Karpas-422 (cell line): ENCODE data around the gene MTHFD1L. TPM values are rescaled to one million over a fixed set of nuclear protein-coding genes. Genes with fewer than 3 reads are reported as not detected.
A peak's percentile ranks its signal among the peaks of the same experiment; 100 is the strongest.

Experiments used
- DNase-seq: peaks from one replicate; pipeline ENCODE4 v3.0.0-alpha.2; 2015
- H2AFZ ChIP-seq: fragments of 200-600 bp; sonication (generic); 2 replicates; pipeline ENCODE4 v1.6.1; 2014; ENCODE audit warnings: antibody characterized with exemption, low read length, mixed read lengths
- H3K27ac ChIP-seq: fragments of 200-600 bp; sonication (generic); 2 replicates; pipeline ENCODE4 v1.5.1; 2014; ENCODE audit warnings: mild to moderate bottlenecking, low read length, moderate library complexity
- H3K27me3 ChIP-seq: fragments of 200-600 bp; sonication (generic); 2 replicates; pipeline ENCODE4 v1.6.1; 2014; ENCODE audit warnings: low read length, mixed read lengths
- H3K36me3 ChIP-seq: fragments of 200-600 bp; sonication (generic); 2 replicates; pipeline ENCODE4 v1.6.1; 2014; ENCODE audit warnings: low read length, mixed read lengths; ENCODE audit not compliant: insufficient read depth
- H3K4me1 ChIP-seq: fragments of 200-600 bp; sonication (generic); 2 replicates; pipeline ENCODE4 v1.6.1; 2014; ENCODE audit warnings: mild to moderate bottlenecking, low read length, mixed read lengths
- H3K4me2 ChIP-seq: fragments of 200-600 bp; sonication (generic); 2 replicates; pipeline ENCODE4 v1.6.1; 2014; ENCODE audit warnings: low read length, low read depth, mild to moderate bottlenecking; ENCODE audit not compliant: poor library complexity, severe bottlenecking
- H3K4me3 ChIP-seq: fragments of 200-600 bp; sonication (generic); 2 replicates; pipeline ENCODE4 v1.5.1; 2014; ENCODE audit warnings: mild to moderate bottlenecking, antibody characterized with exemption, low read length, mixed read lengths
- H3K79me2 ChIP-seq: fragments of 200-600 bp; sonication (generic); 2 replicates; pipeline ENCODE4 v1.6.1; 2014; ENCODE audit warnings: mild to moderate bottlenecking, low read length, mixed read lengths
- H3K9ac ChIP-seq: fragments of 200-600 bp; sonication (generic); 2 replicates; pipeline ENCODE4 v1.6.0; 2014; ENCODE audit warnings: low read length
- H3K9me2 ChIP-seq: fragments of 200-600 bp; sonication (generic), shearing (Covaris generic); replicated peaks from 2 replicates; pipeline ENCODE4 v1.6.0; 2014; ENCODE audit warnings: mild to moderate bottlenecking, low read length, moderate library complexity; ENCODE audit not compliant: insufficient read depth
- H3K9me3 ChIP-seq: fragments of 300-700, 200-600 bp; sonication (generic); 2 replicates; pipeline ENCODE4 v1.6.1; 2014; ENCODE audit warnings: low read length, mixed read lengths
- H4K20me1 ChIP-seq: fragments of 200-600 bp; sonication (generic); 2 replicates; pipeline ENCODE4 v1.6.1; 2014; ENCODE audit warnings: mild to moderate bottlenecking, antibody characterized with exemption, low read length, low read depth; ENCODE audit not compliant: insufficient read depth
- total RNA-seq: library from RNA; depleted of rRNA; stranded (reverse); fragments of >200 nt; shearing (Covaris generic); gene quantifications from 2 replicates; pipeline ENCODE4 v1.2.3, GENCODE V29; 2014; ENCODE audit warnings: low replicate concordance

The MTHFD1L gene
- total RNA-seq, 1 experiment from 2014 or later = 60.7 TPM

DNA sequence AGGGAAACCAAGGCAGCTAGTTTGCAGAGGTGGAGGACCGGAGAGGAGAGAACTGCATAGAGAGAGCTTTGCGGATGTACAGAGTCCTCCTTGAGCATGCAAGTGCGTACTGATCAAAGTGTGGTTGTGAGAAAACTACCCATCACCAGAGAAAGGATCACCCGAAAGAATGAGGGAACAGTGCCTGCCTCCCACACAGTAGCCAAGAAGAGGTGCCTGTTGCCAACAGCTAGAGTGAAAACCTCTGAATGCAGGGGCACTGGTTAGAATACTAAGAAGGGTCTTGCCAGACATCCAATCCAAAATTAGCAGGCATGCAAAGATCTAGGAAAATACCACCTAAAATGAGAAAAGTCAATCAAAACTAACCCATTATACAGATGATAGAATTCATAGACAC is 207.6 kb downstream of the MTHFD1L start:
- no peaks in the 10 kb centered on the region for H4K20me1 ChIP-seq
- no peak overlapping the region for H2AFZ ChIP-seq
- H3K9me2 ChIP-seq = no peaks in the 10 kb centered on the region
- H3K9ac ChIP-seq = no peak overlapping the region
- no peaks in the 10 kb centered on the region for H3K79me2 ChIP-seq
- H3K4me2 ChIP-seq = peak overlapping the region; percentile 49
- H3K36me3 ChIP-seq = peaks cover 17% of the 10 kb centered on the region; the same call in 1 of the 2 replicates
- no peaks in the 10 kb centered on the region for H3K9me3 ChIP-seq
- H3K4me3 ChIP-seq = peak overlapping the region; percentile 12
- peaks cover 24% of the 10 kb centered on the region for H3K4me1 ChIP-seq
- peak overlapping the region; percentile 80 for H3K27ac ChIP-seq
- H3K27me3 ChIP-seq = no peaks in the 10 kb centered on the region
- peak; percentile 47 for DNase-seq

GRCh38 chr6:151073701-151074100 is 208.2 kb downstream of the MTHFD1L start:
- Histone ChIP-seq H3K36me3 (peaks cover 17% of the 10 kb centered on the region; the same call in 1 of the 2 replicates), H3K27ac (peak overlapping the region; percentile 80), H3K4me1 (peaks cover 24% of the 10 kb centered on the region), H3K27me3 (no peaks in the 10 kb centered on the region), H3K9me3 (no peaks in the 10 kb centered on the region), H2AFZ (no peak overlapping the region), H3K9ac (no peak overlapping the region), H3K4me2 (peak overlapping the region; percentile 49), H3K9me2 (no peaks in the 10 kb centered on the region), H3K4me3 (peak overlapping the region; percentile 12; the same call in 1 of the 2 replicates), H4K20me1 (no peaks in the 10 kb centered on the region), H3K79me2 (no peaks in the 10 kb centered on the region)
- peak; percentile 71 for DNase-seq

DNA sequence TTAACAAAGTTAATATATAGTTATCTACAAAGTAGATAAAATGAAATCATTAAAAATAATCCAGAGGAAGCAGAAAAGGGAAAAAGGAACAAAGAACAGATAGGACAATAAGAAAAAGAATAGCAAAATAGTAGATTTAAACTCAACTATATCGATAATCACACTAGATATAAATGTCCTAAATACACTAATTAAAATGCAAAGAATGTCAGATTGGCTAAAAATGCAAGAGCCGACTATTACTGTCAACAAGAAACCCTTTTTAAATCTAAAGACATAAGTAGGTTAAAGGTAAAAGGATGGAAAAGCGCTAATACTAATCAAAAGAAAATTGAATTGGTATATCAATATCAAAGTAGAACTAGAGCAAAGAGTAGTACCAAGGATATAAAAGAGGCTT is 209.5 kb downstream of the MTHFD1L start:
- H3K4me2 ChIP-seq = no peak overlapping the region
- H3K79me2 ChIP-seq = no peaks in the 10 kb centered on the region
- peaks cover 24% of the 10 kb centered on the region for H3K4me1 ChIP-seq
- H2AFZ ChIP-seq = no peak overlapping the region
- no peak overlapping the region for H3K4me3 ChIP-seq
- no peaks in the 10 kb centered on the region for H3K9me2 ChIP-seq
- no peak overlapping the region for H3K27ac ChIP-seq
- H3K9ac ChIP-seq = no peak overlapping the region
- H3K27me3 ChIP-seq = no peaks in the 10 kb centered on the region
- no peaks in the 10 kb centered on the region for H4K20me1 ChIP-seq
- peaks cover 13% of the 10 kb centered on the region; the same call in 1 of the 2 replicates for H3K36me3 ChIP-seq
- H3K9me3 ChIP-seq = no peaks in the 10 kb centered on the region
- DNase-seq = no peak

DNA sequence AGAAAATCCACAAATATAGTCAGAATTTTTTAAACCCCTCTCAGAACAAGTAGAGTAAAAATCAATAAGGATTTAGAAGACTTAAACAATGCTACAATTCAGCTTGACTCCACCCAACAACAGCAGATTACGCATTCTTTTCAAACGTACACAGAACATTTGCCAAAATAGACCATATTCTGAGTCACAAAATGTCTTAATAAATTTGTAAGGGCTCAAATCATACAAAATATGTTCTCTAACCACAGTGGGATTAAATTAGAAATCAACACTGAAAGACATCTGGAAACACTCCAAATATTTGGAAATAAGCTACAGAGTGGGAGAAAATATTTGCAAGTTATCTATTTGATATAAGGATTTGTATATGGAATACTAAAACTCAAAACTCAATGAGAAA is 210.0 kb downstream of the MTHFD1L start:
- Histone ChIP-seq H3K4me3 (no peak overlapping the region), H2AFZ (no peak overlapping the region), H3K9me3 (no peaks in the 10 kb centered on the region), H3K27me3 (no peaks in the 10 kb centered on the region), H3K9me2 (no peaks in the 10 kb centered on the region), H3K79me2 (no peaks in the 10 kb centered on the region), H3K36me3 (peaks cover 13% of the 10 kb centered on the region; the same call in 1 of the 2 replicates), H4K20me1 (no peaks in the 10 kb centered on the region), H3K4me1 (peaks cover 24% of the 10 kb centered on the region), H3K27ac (no peak overlapping the region), H3K9ac (no peak overlapping the region), H3K4me2 (no peak overlapping the region)
- no peak for DNase-seq

DNA sequence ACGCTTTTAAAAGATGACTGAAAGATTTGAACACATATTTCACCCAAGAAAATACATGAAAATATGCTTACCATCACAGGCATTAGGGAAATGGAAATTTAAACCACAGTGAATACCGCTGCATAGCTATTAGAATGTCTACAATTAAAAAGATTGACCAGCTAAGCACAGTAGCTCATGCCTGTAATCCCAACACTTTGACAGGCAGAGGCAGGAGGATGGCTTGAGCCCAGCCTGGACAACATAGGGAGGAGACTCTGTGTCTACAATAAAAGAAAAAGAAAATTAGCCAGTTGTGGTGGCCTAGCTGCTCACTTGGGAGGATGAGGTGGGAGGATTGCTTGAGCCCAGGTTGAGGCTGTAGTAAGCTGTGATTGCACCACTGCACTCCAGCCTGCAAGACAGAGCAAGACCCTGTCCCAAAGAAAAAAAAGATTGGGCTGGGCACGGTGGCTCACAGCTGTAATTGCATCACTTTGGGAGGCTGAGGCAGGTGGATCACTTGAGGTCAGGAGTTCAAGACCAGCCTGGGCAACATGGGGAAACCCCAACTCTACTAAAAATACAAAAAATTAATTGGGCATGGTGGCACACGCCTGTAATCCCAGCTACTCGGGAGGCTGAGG is 210.5 kb downstream of the MTHFD1L start:
- no peak overlapping the region for H3K4me2 ChIP-seq
- no peaks in the 10 kb centered on the region for H4K20me1 ChIP-seq
- no peaks in the 10 kb centered on the region for H3K9me3 ChIP-seq
- H3K4me3 ChIP-seq = no peak overlapping the region
- H3K4me1 ChIP-seq = peaks cover 24% of the 10 kb centered on the region
- no peak overlapping the region for H3K27ac ChIP-seq
- no peak overlapping the region for H2AFZ ChIP-seq
- no peak for DNase-seq
- H3K36me3 ChIP-seq = peaks cover 13% of the 10 kb centered on the region; the same call in 1 of the 2 replicates
- H3K27me3 ChIP-seq = no peaks in the 10 kb centered on the region
- H3K79me2 ChIP-seq = no peaks in the 10 kb centered on the region
- H3K9ac ChIP-seq = no peak overlapping the region
- H3K9me2 ChIP-seq = no peaks in the 10 kb centered on the region

DNA sequence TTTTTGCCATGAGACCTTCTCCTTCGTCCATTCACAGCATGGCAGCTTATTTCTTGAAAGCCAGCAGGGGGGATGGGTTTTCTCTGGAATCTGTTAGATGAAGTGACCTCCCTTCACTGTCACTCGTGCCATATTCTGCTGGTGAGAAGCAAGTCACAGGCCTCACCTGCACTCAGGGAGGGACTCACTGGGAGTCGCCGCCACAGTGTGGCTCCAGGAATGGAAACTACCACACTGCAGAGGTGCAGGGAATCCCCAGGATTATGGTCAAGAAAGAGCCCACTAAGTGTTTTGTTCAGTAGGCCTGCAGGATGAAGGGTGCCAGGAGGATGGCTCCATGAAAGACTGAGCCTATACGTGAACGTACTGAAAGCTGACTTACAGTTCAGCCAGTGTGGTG is 213.2 kb downstream of the MTHFD1L start:
- no peaks in the 10 kb centered on the region for H3K9me3 ChIP-seq
- H2AFZ ChIP-seq = no peak overlapping the region
- no peaks in the 10 kb centered on the region for H4K20me1 ChIP-seq
- no peaks in the 10 kb centered on the region for H3K9me2 ChIP-seq
- peaks cover 8% of the 10 kb centered on the region for H3K4me1 ChIP-seq
- no peaks in the 10 kb centered on the region for H3K27me3 ChIP-seq
- peaks cover 10% of the 10 kb centered on the region; the same call in 1 of the 2 replicates for H3K36me3 ChIP-seq
- H3K4me2 ChIP-seq = no peak overlapping the region
- DNase-seq = no peak
- no peak overlapping the region for H3K27ac ChIP-seq
- H3K79me2 ChIP-seq = 0 out of 2 replicates have a peak, but pooled peaks cover 2% of the 10 kb centered on the region
- H3K4me3 ChIP-seq = no peak overlapping the region
- H3K9ac ChIP-seq = no peak overlapping the region

- Histone ChIP-seq H3K4me3 (no peak overlapping the region), H3K9me3 (no peaks in the 10 kb centered on the region), H3K4me2 (no peak overlapping the region), H3K4me1 (peaks cover 2% of the 10 kb centered on the region; the same call in 1 of the 2 replicates), H3K27me3 (no peaks in the 10 kb centered on the region), H2AFZ (no peak overlapping the region), H3K36me3 (no peaks in the 10 kb centered on the region), H3K27ac (no peak overlapping the region), H3K9ac (no peak overlapping the region), H3K79me2 (0 out of 2 replicates have a peak, but pooled peaks cover 2% of the 10 kb centered on the region), H4K20me1 (no peaks in the 10 kb centered on the region), H3K9me2 (no peaks in the 10 kb centered on the region)
- no peak for DNase-seq
These were observed 216.2 kb downstream of the MTHFD1L start for GRCh38 chr6:151081656-151082055.

DNA sequence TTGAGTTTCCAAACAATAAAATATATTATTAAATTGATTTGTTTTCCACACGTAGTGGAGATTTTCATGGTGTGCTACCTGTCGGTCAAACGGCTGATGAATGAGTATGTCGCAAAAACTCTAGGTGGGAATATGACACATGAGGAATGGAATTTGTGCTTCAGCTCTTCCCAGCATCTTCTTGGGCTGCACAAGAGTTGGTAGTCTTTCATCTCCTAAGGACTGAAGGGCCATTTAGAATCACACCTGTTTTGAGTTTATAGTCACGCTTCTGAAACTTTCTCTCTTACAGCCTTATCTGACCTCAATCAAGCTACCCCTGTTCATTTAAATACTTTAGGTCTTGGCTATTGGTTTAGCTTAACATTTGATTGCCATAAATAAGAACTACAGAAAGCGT is 216.6 kb downstream of the MTHFD1L start:
- Histone ChIP-seq H3K27me3 (no peaks in the 10 kb centered on the region), H3K9me3 (no peaks in the 10 kb centered on the region), H4K20me1 (no peaks in the 10 kb centered on the region), H3K27ac (no peak overlapping the region), H3K4me2 (no peak overlapping the region), H3K9ac (no peak overlapping the region), H3K4me1 (no peaks in the 10 kb centered on the region), H3K36me3 (no peaks in the 10 kb centered on the region), H3K4me3 (no peak overlapping the region), H3K79me2 (0 out of 2 replicates have a peak, but pooled peaks cover 2% of the 10 kb centered on the region), H2AFZ (no peak overlapping the region), H3K9me2 (no peaks in the 10 kb centered on the region)
- DNase-seq = no peak
